Adrenal gland (tissue), 12 donors: Measurements from ENCODE around the gene RYR2. TPM values are rescaled to one million over a fixed set of nuclear protein-coding genes. Genes with fewer than 3 reads are reported as not detected.

Experiments used
- DNase-seq, 7 donors: peaks; one replicate each; pipeline ENCODE4 v3.0.0-alpha.2; 2019 to 2020
- H3K27ac ChIP-seq, 5 donors: fragments of 200-600 bp; sonication (generic) in 4 of 5; 1 replicate in 3 of 5; 2 replicates in 2 of 5; pipeline versions ENCODE4 v1.5.1 to v1.8.0; 2016 to 2020; ENCODE audit warnings: mild to moderate bottlenecking in 1 of 5
- H3K27me3 ChIP-seq: fragments of 200-600 bp; 2 replicates; pipeline ENCODE4 v1.8.0; 2021
- H3K36me3 ChIP-seq, 2 donors: fragments of 200-600 bp; replicated peaks in 1 of 2; 1 replicate in 1 of 2; 2 replicates in 1 of 2; pipeline versions ENCODE4 v1.5.1 to v1.8.0; 2018 to 2022
- H3K4me1 ChIP-seq, 2 donors: fragments of 200-600 bp; replicated peaks in 1 of 2; 1 replicate in 1 of 2; 2 replicates in 1 of 2; pipeline versions ENCODE4 v1.5.1 to v1.8.0; 2018 to 2021
- H3K4me3 ChIP-seq, 4 donors: fragments of 200-600 bp; sonication (generic) in 3 of 4; one replicate each; pipeline ENCODE4 v1.5.1; 2016 to 2018
- H3K9me3 ChIP-seq, 3 donors: fragments of 200-600 bp; sonication (generic) in 1 of 3; replicated peaks in 1 of 3; 1 replicate in 2 of 3; 2 replicates in 1 of 3; pipeline versions ENCODE4 v1.5.1 to v1.8.0; 2016 to 2021
- POLR2A ChIP-seq, 2 donors: fragments of 450-650 bp; IDR thresholded peaks; one replicate each; pipeline ENCODE4 v1.6.1; 2017; ENCODE audit warnings: antibody characterized with exemption in 2 of 2, mild to moderate bottlenecking in 2 of 2, moderate library complexity in 1 of 2
- WGBS, 4 donors: extraction: QIAGEN DNeasy Blood & Tissue Kit in 2 of 4; methylation state at CpG; one replicate each; pipeline versions ENCODE4 v1.1.5 to v1.1.7; 2013 to 2017; 5-methylcytosine and 5-hydroxymethylcytosine counted together
- intact Hi-C, 2 donors: fragments of 100-400 bp; cut with DNase I; formaldehyde crosslinking; loops; one replicate each; pipeline versions ENCODE4 v1.14.1 to v1.15.0; 2022 to 2023
- polyA plus RNA-seq, 3 donors: library from polyadenylated mRNA; stranded (reverse); fragments of 200-250 nt in 2 of 3; fragments of 350-450 nt in 1 of 3; fragmentation: Illumina TruSeq in 1 of 3; extraction: RNeasy Lipid Tissue Mini Kit (QIAGEN cat#74804) in 1 of 3; gene quantifications; one replicate each; pipeline ENCODE4 v1.2.3, GENCODE V29; 2013 to 2014
- total RNA-seq, 9 donors: library from RNA; depleted of rRNA in 4 of 9; stranded (reverse); fragments of >200 nt in 4 of 9; fragments of 120-200 nt in 1 of 9; fragmentation: NEBNext Ultra II Directional in 1 of 9; extraction: Animal tissue kit (Norgen Biotek cat#: 25700) in 1 of 9; gene quantifications; one replicate each; pipeline versions ENCODE4 v1.1.0 to v1.2.4, GENCODE V29; 2013 to 2023
- TF ChIP-seq, protein P1 (sequence below), 6 experiments: fragments of 450-650 bp in 4 of 6; fragments of 200-600 bp in 2 of 6; sonication (generic) in 1 of 6; IDR thresholded peaks; 1 replicate in 5 of 6; 2 replicates in 1 of 6; pipeline versions ENCODE4 v1.5.1 to v1.8.0; 2016 to 2021; ENCODE audit warnings: antibody characterized with exemption in 6 of 6, mild to moderate bottlenecking in 2 of 6, moderate library complexity in 1 of 6
- donor health status: healthy with polysubstance abuse.
- donor health status: Bipolar disorder and iron deficiency.
- donor health status: DM: yes; HTN: yes; CAD: no.
- donor health status: DM: no; HTN: no; CAD: no.
- donor health status: DM: no; HTN: no; CAD: no.
- donor health status: DM: yes; HTN: yes; CAD: no.

RYR2 gene
- total and polyA plus RNA-seq, 12 donors = 0.07 to 6.3 (median 0.18) TPM; not detected in 1

GRCh38 chr1:237405912-237406311, 363.9 kb downstream of the RYR2 start:
- TF ChIP-seq POLR2A (IDR thresholded peaks at IDR 0.05) = no peak
- TF ChIP-seq, protein P1, sequence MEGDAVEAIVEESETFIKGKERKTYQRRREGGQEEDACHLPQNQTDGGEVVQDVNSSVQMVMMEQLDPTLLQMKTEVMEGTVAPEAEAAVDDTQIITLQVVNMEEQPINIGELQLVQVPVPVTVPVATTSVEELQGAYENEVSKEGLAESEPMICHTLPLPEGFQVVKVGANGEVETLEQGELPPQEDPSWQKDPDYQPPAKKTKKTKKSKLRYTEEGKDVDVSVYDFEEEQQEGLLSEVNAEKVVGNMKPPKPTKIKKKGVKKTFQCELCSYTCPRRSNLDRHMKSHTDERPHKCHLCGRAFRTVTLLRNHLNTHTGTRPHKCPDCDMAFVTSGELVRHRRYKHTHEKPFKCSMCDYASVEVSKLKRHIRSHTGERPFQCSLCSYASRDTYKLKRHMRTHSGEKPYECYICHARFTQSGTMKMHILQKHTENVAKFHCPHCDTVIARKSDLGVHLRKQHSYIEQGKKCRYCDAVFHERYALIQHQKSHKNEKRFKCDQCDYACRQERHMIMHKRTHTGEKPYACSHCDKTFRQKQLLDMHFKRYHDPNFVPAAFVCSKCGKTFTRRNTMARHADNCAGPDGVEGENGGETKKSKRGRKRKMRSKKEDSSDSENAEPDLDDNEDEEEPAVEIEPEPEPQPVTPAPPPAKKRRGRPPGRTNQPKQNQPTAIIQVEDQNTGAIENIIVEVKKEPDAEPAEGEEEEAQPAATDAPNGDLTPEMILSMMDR (IDR thresholded peaks at IDR 0.05) = no peak
- intact Hi-C loops = no loop called here
- WGBS, 4 donors = 63 to 76% (median 69%) methylated on average over 3 of the region's 3 CpGs

GRCh38 chr1:237411621-237412020, 369.6 kb downstream of the RYR2 start:
- no peaks in the 10 kb centered on the region for H3K9me3 ChIP-seq
- no peak overlapping the region for H3K27ac ChIP-seq
- DNase-seq = no peak
- no peaks in the 10 kb centered on the region for H3K27me3 ChIP-seq
- no peaks in the 10 kb centered on the region for H3K36me3 ChIP-seq
- TF ChIP-seq, protein P1 (IDR thresholded peaks at IDR 0.05) = no peak
- TF ChIP-seq POLR2A (IDR thresholded peaks at IDR 0.05) = no peak
- intact Hi-C loops = no loop called here
- WGBS, 4 donors = 63 to 77% (median 72%) methylated on average over 2 of the region's 2 CpGs
- no peaks in the 10 kb centered on the region for H3K4me1 ChIP-seq
- no peak overlapping the region for H3K4me3 ChIP-seq

More at GRCh38 chr1:237405912-237406311, 363.9 kb downstream of the RYR2 start:
- H3K36me3 ChIP-seq = no peaks in the 10 kb centered on the region
- no peak overlapping the region for H3K4me3 ChIP-seq
- H3K27ac ChIP-seq = no peak overlapping the region
- no peaks in the 10 kb centered on the region for H3K27me3 ChIP-seq
- no peaks in the 10 kb centered on the region for H3K9me3 ChIP-seq
- H3K4me1 ChIP-seq = no peaks in the 10 kb centered on the region
- DNase-seq = no peak

DNA sequence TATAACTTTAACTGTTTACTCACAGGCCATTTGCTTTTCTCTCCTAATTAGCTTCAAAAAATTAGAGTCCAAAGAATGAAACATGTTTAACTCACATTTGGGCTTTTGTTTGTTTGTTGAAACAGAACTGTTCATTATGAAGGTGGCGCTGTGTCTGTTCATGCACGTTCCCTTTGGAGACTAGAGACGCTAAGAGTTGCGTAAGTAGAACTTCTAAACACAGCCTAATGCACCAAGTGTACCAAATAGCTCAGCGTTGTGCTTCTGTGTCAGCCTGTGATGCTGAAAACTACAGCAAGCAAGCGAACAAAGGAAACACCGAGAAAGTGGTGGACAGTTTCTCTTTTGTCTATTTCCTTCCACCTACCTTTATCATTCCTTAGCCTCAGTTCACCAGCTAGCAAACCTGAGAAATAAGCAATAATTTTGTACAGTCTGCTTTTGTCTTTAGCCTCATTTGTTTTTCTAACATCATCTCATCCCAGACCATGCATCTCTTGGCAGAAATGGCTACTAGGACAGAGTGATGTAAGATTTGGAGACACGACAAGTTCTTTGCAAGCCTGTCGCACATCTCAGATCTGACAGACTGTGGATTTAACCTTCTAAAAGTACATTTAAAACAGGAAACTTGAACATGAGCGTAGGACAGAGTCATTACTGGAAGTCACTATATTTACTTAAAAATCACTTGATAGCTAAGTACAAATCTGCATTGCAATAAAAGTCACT, 375.1 kb downstream of the RYR2 start:
- 76 to 84% (median 83%) methylated on average over 10 of the region's 10 CpGs for WGBS, 4 donors
- no peak for DNase-seq
- Histone ChIP-seq H3K27ac (no peak overlapping the region), H3K4me3 (no peak overlapping the region), H3K36me3 (no peaks in the 10 kb centered on the region), H3K9me3 (no peaks in the 10 kb centered on the region), H3K27me3 (no peaks in the 10 kb centered on the region), H3K4me1 (no peaks in the 10 kb centered on the region)
- no peak for TF ChIP-seq POLR2A (IDR thresholded peaks at IDR 0.05)
- TF ChIP-seq, protein P1 (IDR thresholded peaks at IDR 0.05) = no peak
- intact Hi-C loops = no loop called here

DNA sequence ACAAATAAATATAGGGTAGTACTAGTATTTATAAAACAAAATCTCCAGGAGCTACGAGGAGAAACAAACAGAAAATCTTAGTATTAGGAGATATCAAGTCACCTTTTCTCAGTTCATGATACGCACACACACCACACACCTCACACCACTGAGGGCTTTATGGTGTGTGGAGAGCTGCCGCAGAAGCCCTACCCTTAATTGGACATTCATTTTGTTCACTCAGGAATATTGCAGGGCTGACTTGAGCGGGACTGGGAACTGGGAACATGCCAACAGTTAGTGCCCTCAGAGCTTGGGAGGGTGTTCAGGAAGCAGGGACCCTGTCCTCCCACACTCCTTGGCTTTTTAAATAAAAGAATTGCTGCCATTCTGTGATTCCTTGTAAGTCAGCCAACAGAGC, 386.8 kb downstream of the RYR2 start:
- Histone ChIP-seq H3K27me3 (no peaks in the 10 kb centered on the region), H3K9me3 (no peaks in the 10 kb centered on the region), H3K27ac (no peak overlapping the region), H3K4me1 (no peaks in the 10 kb centered on the region), H3K4me3 (no peak overlapping the region), H3K36me3 (no peaks in the 10 kb centered on the region)
- DNase-seq = no peak
- 75 to 78% (median 77%) methylated on average over 4 of the region's 4 CpGs for WGBS, 4 donors
- intact Hi-C loops = no loop called here
- no peak for TF ChIP-seq POLR2A (IDR thresholded peaks at IDR 0.05)
- TF ChIP-seq, protein P1 (IDR thresholded peaks at IDR 0.05) = no peak
